Measurements from ENCODE around the gene REEP6. TPM values are rescaled to one million over a fixed set of nuclear protein-coding genes. Genes with fewer than 3 reads are reported as not detected.

The REEP6 gene
- total RNA-seq, 4 donors from 2014 or later: 3.1 to 19.0 (median 3.7) TPM

DNA sequence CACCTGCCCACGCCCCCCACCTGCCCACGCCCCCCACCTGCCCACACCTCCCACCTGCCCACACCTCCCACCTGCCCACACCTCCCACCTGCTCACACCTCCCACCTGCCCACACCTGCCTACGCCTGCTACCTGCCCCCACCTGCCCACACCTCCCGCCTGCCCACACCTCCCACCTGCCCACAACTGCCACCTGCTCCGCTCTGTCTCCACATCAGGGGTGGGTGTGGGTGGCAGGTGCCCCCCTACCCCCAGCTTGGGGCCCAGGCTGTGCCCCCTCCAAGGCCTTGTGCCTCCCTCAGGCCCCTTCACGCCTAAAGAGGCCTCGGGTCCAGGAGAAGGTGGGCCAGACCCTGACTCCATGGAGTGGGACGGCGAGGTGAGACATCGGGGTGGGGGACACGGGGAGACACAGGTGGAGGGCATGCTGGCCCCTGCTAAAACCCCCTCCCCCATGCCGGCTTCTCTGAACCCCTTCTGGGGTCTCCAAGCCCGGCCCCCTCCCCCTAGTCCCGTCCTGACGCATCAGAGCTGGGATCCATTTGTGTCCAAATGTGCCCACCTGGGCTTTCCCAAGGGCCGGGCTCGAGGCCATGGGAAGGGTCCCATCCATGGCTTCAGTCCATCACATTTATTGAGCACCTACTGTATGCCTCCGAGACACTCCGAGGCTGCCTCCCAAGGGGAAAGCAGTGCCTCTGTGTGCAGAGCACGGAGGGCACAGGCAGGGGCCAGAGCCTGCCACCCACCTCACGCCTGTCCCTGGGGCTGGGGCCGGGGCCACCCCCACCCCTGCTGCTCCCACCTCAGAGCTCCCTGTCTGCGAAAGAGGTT, 37.8 kb downstream of the REEP6 start:
- TF ChIP-seq CTCF (IDR thresholded peaks at IDR 0.05; ENCODE audit: low read depth): no peak

- no peak for TF ChIP-seq CTCF (IDR thresholded peaks at IDR 0.05; ENCODE audit: low read depth)
Measured at GRCh38 chr19:1529430-1529816, 38.4 kb downstream of the REEP6 start.

GRCh38 chr19:1531587-1531986, 40.6 kb downstream of the REEP6 start:
- TF ChIP-seq CTCF (IDR thresholded peaks at IDR 0.05; ENCODE audit: low read depth): no peak

DNA sequence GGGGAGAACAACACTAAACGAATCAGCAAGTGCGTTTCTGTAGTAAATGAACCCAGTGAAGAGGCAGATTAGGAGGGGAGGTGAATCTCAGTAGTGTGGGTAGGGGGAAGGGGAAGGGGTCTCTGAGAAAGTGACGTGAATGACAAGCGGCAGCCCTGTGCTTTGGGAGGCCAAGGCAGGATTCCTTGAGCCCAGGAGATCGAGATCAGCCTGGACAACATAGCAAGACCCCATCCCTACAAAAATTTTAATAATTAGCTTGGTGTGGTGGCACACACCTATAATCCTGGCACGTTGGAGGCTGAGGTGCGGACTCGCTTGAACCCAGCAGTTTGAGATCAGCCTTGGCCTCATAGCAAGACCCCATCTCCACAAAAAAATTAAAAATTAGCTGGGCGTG, 41.0 kb downstream of the REEP6 start:
- no peak for TF ChIP-seq CTCF (IDR thresholded peaks at IDR 0.05; ENCODE audit: low read depth)

GRCh38 chr19:1533510-1534150, 42.6 kb downstream of the REEP6 start:
- no peak for TF ChIP-seq CTCF (IDR thresholded peaks at IDR 0.05; ENCODE audit: low read depth)

DNA sequence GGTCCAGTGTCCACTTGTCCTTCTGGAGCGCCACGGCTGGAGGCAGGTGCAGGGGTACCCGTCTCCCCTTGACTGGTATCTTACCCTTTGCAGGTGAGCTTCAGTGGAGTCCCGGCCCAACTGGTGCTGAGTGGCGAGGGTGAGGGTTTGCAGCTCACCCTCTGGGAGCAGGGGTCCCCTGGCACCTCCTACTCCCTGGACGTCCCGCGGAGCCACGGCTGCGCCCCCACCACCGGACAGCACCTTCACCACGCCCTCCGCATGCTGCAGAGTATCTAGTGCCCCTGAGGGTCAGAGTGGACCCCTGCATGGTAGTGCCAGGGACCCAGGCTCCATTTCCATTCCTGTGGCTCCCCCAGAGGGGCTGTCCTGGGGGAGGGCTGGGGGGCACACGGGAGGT, 44.0 kb downstream of the REEP6 start:
- no peak for TF ChIP-seq CTCF (IDR thresholded peaks at IDR 0.05; ENCODE audit: low read depth)

DNA sequence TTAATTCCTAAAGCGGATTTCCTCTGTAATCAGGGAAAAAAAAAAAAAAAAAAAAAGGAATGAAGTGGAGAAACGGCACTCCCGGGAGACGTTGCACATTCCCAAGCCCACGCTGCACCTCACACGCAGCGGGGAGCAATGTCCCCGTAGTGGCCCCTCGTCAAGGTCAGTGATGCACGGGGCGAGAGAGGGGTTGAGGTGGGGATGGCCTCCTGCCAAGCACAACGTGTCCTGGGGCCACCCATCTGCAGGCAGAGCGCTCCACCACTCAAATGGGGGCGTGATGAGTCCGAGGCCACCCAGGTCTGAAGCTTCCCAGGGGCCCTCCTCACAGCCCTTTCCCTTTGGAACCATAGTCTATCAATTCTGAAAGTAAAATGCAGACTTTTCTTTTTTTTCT, 48.0 kb downstream of the REEP6 start:
- TF ChIP-seq CTCF (IDR thresholded peaks at IDR 0.05; ENCODE audit: low read depth): no peak

Measured in subcutaneous adipose tissue (tissue), 4 donors.